Stimulated activated memory B cell treated with anti-CD40 and anti-IgM and Interleukin-4, amounts not matched to agents 10 μg/mL and 1 μg/mL and 100 μg/mL, for 72 hours (primary cell): ENCODE results near the gene DPF1.

Experiments used
- ATAC-seq: fragments of 150-1000 bp; cut with Tn5 transposase; 2 replicates; pipeline ENCODE4 v1.10.0; 2021
- H3K27ac Mint-ChIP-seq: one replicate; pipeline ENCODE4 v1.8.0; 2022; ENCODE audit warnings: mild to moderate bottlenecking, mixed read lengths
- H3K27me3 Mint-ChIP-seq: one replicate; pipeline ENCODE4 v1.8.0; 2022; ENCODE audit warnings: mixed read lengths
- H3K36me3 Mint-ChIP-seq: one replicate; pipeline ENCODE4 v1.8.0; 2022; ENCODE audit warnings: mixed read lengths
- H3K4me1 Mint-ChIP-seq: one replicate; pipeline ENCODE4 v1.8.0; 2022; ENCODE audit warnings: mixed read lengths
- H3K4me3 Mint-ChIP-seq: one replicate; pipeline ENCODE4 v1.8.0; 2022; ENCODE audit warnings: mild to moderate bottlenecking, moderate library complexity, mixed read lengths
- H3K9me3 Mint-ChIP-seq: one replicate; pipeline ENCODE4 v1.8.0; 2022; ENCODE audit warnings: mixed read lengths

Gene DPF1

GRCh38 chr19:38180071-38180470 is 44.0 kb downstream of the DPF1 start:
- Mint-ChIP-seq H3K36me3 (peaks cover 86% of the 10 kb centered on the region), H3K4me1 (no peaks in the 10 kb centered on the region), H3K27me3 (no peaks in the 10 kb centered on the region), H3K4me3 (no peak overlapping the region), H3K27ac (no peak overlapping the region), H3K9me3 (peaks cover 3% of the 10 kb centered on the region)
- ATAC-seq: no peak

DNA sequence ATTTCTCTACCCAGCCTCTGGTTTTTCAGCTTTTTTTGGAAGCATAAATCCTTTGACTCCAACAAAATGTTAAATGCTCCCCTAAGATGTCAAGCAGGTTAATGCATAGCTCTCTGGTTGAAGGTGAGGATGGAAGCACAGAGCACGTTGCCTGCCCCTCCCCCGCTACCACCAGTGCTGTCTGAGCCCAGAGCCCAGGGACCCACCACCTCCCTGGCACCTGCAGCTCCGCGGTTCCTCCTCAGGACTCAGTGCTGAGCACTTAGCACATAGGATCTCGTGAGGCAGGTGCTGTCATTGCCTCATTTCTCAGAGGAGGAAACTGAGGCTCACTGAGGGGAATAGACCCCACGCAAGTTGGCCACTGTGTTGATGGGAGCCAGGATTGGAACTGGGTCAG is 48.6 kb downstream of the DPF1 start:
- no peak for ATAC-seq
- peaks cover 3% of the 10 kb centered on the region for H3K9me3 Mint-ChIP-seq
- H3K27ac Mint-ChIP-seq: no peak overlapping the region
- no peaks in the 10 kb centered on the region for H3K27me3 Mint-ChIP-seq
- no peaks in the 10 kb centered on the region for H3K4me1 Mint-ChIP-seq
- peaks cover 81% of the 10 kb centered on the region for H3K36me3 Mint-ChIP-seq
- H3K4me3 Mint-ChIP-seq: no peak overlapping the region

DNA sequence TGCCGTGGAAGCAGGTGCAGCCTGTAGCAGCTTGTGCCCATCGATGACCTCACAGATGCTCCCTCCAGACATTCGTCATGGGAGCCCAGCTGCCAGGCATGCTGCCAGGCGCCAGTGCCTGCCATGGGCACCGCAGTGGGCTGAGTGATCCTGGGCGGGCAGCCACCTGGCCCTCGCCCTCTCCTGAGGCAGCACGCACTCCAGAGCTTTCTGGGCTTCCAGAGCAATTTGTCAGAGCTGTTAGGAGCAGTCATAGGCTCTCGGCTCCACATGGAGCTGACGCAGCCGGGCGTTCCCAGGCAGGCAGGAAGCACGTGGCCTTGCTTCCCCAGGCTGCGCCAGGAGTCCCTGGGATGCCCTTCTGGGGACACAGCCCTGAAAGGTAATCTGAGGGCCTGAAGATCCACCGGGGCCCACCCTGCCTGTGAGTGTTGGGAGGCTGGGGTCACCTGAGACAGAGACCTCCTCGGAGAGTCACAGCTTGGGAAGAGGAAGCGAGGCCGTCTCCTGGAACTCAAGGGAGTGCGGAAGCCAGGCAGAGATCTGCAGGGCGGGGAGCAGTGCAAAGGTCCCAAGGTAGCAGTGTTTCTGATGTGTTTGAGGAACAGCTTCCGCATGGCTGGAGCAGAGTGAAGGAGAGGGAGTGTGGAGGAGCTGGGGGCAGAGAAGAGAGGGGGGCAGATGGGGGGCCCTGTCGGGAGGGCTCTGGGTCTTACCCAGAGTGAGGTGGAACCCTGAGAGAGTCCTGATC is 50.6 kb downstream of the DPF1 start:
- H3K36me3 Mint-ChIP-seq: peaks cover 80% of the 10 kb centered on the region
- H3K9me3 Mint-ChIP-seq: no peaks in the 10 kb centered on the region
- no peaks in the 10 kb centered on the region for H3K4me1 Mint-ChIP-seq
- H3K27me3 Mint-ChIP-seq: no peaks in the 10 kb centered on the region
- no peak overlapping the region for H3K4me3 Mint-ChIP-seq
- no peak overlapping the region for H3K27ac Mint-ChIP-seq
- ATAC-seq: peak; percentile 24

GRCh38 chr19:38172001-38172400 is 52.0 kb downstream of the DPF1 start:
- no peak for ATAC-seq

GRCh38 chr19:38170334-38170733 is 53.7 kb downstream of the DPF1 start:
- no peaks in the 10 kb centered on the region for H3K9me3 Mint-ChIP-seq
- H3K4me3 Mint-ChIP-seq: no peak overlapping the region
- peaks cover 86% of the 10 kb centered on the region for H3K36me3 Mint-ChIP-seq
- no peaks in the 10 kb centered on the region for H3K4me1 Mint-ChIP-seq
- no peak for ATAC-seq
- no peak overlapping the region for H3K27ac Mint-ChIP-seq
- H3K27me3 Mint-ChIP-seq: no peaks in the 10 kb centered on the region

More at GRCh38 chr19:38172001-38172400, 52.0 kb downstream of the DPF1 start:
- Mint-ChIP-seq H3K9me3 (no peaks in the 10 kb centered on the region), H3K27ac (no peak overlapping the region), H3K4me3 (no peak overlapping the region), H3K4me1 (no peaks in the 10 kb centered on the region), H3K36me3 (peaks cover 79% of the 10 kb centered on the region), H3K27me3 (no peaks in the 10 kb centered on the region)

GRCh38 chr19:38168637-38169036 is 55.4 kb downstream of the DPF1 start:
- no peak overlapping the region for H3K27ac Mint-ChIP-seq
- H3K27me3 Mint-ChIP-seq: no peaks in the 10 kb centered on the region
- peaks cover 86% of the 10 kb centered on the region for H3K36me3 Mint-ChIP-seq
- H3K9me3 Mint-ChIP-seq: no peaks in the 10 kb centered on the region
- ATAC-seq: no peak
- H3K4me1 Mint-ChIP-seq: no peaks in the 10 kb centered on the region
- H3K4me3 Mint-ChIP-seq: no peak overlapping the region

DNA sequence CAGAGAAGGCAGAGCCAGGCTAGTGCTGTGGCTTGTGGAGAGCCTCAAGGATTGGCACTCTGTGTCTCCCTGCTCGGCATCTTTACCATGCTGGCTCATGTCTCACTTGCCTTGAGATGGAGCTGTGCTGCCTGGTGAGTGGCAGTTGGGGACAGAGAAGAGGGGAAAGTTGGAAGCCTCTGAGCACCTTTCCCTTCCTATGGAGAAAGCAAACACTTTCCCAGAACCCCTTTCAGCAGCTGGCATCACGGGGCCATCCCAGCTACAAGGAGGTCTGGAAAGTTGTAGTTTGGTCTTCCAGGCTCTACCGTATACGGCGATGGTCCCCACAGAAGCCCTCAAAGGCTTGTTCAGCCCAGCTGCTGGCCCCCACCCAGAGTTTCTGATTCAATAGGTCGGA is 58.7 kb downstream of the DPF1 start:
- Mint-ChIP-seq H3K9me3 (no peaks in the 10 kb centered on the region), H3K36me3 (peaks cover 94% of the 10 kb centered on the region), H3K4me1 (no peaks in the 10 kb centered on the region), H3K27ac (no peak overlapping the region), H3K27me3 (no peaks in the 10 kb centered on the region), H3K4me3 (no peak overlapping the region)
- no peak for ATAC-seq

DNA sequence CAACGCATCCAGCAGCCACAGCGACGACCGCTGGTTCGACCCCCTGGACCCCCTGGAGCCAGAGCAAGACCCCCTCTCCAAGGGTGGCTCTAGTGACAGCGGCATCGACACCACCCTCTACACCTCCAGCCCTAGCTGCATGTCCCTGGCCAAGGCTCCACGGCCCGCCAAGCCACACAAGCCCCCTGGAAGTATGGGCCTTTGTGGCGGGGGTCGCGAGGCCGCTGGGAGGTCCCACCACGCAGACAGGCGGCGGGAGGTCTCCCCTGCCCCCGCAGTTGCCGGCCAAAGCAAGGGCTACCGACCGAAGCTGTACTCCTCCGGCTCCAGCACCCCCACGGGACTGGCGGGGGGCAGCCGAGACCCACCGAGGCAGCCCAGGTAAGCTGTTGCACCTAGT is 59.5 kb downstream of the DPF1 start:
- Mint-ChIP-seq H3K4me3 (no peak overlapping the region), H3K4me1 (no peaks in the 10 kb centered on the region), H3K27me3 (no peaks in the 10 kb centered on the region), H3K27ac (no peak overlapping the region), H3K36me3 (peaks cover 88% of the 10 kb centered on the region), H3K9me3 (no peaks in the 10 kb centered on the region)
- ATAC-seq: no peak

DNA sequence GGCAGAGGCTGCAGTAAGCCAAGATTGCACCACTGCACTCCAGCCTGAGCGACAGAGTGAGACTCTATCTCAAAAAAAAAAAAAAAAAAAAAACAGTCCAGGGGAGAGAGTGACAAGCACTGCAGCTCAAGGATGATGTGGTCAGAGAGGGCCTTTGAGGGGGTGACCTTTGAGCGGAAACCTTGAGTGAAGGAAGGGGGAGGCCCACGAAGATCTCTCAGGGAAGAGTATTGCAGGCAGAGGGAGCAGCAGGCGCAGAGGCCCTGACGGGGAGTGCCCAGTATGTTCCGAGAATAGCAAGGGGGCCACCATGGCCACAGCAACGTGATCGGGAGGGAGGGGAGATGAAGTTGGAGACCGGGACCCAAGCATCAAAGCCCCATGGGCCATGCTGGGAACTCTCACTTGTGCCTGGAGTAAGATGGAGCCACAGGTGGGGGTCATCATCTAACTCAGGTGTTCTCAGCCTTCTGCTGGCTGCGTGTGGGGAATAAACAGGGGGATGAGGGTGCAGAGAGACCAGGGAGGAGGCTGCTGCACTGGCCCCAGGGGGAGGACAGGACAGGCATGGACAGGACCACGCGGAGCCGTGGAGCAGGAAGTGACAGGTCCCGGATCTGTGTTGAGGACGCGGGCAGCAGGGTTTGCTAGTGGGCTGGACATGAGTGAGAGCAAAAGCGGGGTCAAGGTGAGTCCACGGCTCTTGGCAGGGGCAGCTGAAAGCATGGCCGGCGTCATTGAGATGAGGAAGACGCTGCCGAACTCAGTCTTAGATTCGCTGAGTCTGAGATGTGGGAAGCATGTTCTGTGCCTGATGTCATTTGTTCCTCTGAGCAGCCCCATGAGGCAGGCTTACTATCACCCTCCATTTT is 60.4 kb downstream of the DPF1 start:
- Mint-ChIP-seq H3K4me3 (no peak overlapping the region), H3K4me1 (no peaks in the 10 kb centered on the region), H3K36me3 (peaks cover 88% of the 10 kb centered on the region), H3K27me3 (no peaks in the 10 kb centered on the region), H3K27ac (no peak overlapping the region), H3K9me3 (no peaks in the 10 kb centered on the region)
- ATAC-seq: no peak

DNA sequence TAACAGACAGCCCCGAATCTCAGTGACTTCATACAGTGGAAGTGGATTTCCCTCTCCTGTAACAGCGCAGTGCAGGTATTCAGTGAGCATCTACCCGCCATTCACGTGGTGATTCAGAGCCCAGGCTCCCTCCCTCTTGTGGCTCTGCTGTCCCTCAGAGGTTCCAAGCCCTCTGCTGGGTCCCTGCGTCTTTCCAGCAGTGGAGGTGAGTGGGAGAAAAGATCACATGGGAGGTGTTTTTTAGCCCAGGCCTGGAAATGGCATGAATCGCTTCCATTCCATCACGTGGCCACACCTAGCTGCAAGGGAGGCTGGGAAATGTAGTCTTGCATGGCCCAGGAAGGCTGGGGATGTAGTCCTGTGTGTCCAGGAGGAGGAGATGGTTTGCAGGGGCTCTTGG is 61.4 kb downstream of the DPF1 start:
- Mint-ChIP-seq H3K9me3 (no peaks in the 10 kb centered on the region), H3K27me3 (no peaks in the 10 kb centered on the region), H3K36me3 (peaks cover 88% of the 10 kb centered on the region), H3K4me3 (no peak overlapping the region), H3K27ac (no peak overlapping the region), H3K4me1 (no peaks in the 10 kb centered on the region)
- no peak for ATAC-seq

GRCh38 chr19:38162094-38162493 is 61.9 kb downstream of the DPF1 start:
- Mint-ChIP-seq H3K4me3 (no peak overlapping the region), H3K36me3 (peaks cover 92% of the 10 kb centered on the region), H3K4me1 (no peaks in the 10 kb centered on the region), H3K9me3 (no peaks in the 10 kb centered on the region), H3K27ac (no peak overlapping the region), H3K27me3 (no peaks in the 10 kb centered on the region)
- ATAC-seq: no peak
